ENCODE results near the gene SLC29A2. TPM values are rescaled to one million over a fixed set of nuclear protein-coding genes. Genes with fewer than 3 reads are reported as not detected.

SLC29A2 gene
- polyA plus RNA-seq, 4 donors, result 0.89 to 16.2 (median 6.7) TPM

- WGBS, 3 donors, result 58 to 66% (median 63%) methylated on average over 12 of the region's 12 CpGs
- Histone ChIP-seq H3K4me3 (ENCODE audit: low read depth in 1 of 3, low read length in 3 of 3) (no peak overlapping the region), H3K27me3 (ENCODE audit: control insufficient read depth in 3 of 3, insufficient read depth in 3 of 3, low read length in 3 of 3) (peaks cover 0 to 49% (median 2%) of the 10 kb centered on the region in 3 donors), H3K36me3 (ENCODE audit: control insufficient read depth in 3 of 3, insufficient read depth in 2 of 3, low read depth in 1 of 3, low read length in 3 of 3) (no peaks in the 10 kb centered on the region), H3K27ac (ENCODE audit: low read depth in 1 of 3, low read length in 2 of 3) (no peak overlapping the region), H3K4me1 (ENCODE audit: control insufficient read depth in 3 of 3, insufficient read depth in 2 of 3, low read depth in 1 of 3, low read length in 2 of 3) (no peaks in the 10 kb centered on the region), H3K9me3 (ENCODE audit: control insufficient read depth in 2 of 2, insufficient read depth in 1 of 2, low read depth in 1 of 2, low read length in 1 of 2) (peaks cover 0 to 2% of the 10 kb centered on the region in 2 donors)
- no peak for DNase-seq
- FAIRE-seq, result no peak
These were observed 42.8 kb upstream of the SLC29A2 start for GRCh38 chr11:66414120-66414934.

GRCh38 chr11:66413167-66413566 lies 41.6 kb upstream of the SLC29A2 start:
- DNase-seq, result no peak
- Histone ChIP-seq H3K4me3 (ENCODE audit: low read depth in 1 of 3, low read length in 3 of 3) (no peak overlapping the region), H3K4me1 (ENCODE audit: control insufficient read depth in 3 of 3, insufficient read depth in 2 of 3, low read depth in 1 of 3, low read length in 2 of 3) (no peaks in the 10 kb centered on the region), H3K27ac (ENCODE audit: low read depth in 1 of 3, low read length in 2 of 3) (no peak overlapping the region), H3K9me3 (ENCODE audit: control insufficient read depth in 2 of 2, insufficient read depth in 1 of 2, low read depth in 1 of 2, low read length in 1 of 2) (no peaks in the 10 kb centered on the region), H3K36me3 (ENCODE audit: control insufficient read depth in 3 of 3, insufficient read depth in 2 of 3, low read depth in 1 of 3, low read length in 3 of 3) (no peaks in the 10 kb centered on the region), H3K27me3 (ENCODE audit: control insufficient read depth in 3 of 3, insufficient read depth in 3 of 3, low read length in 3 of 3) (peaks cover 0 to 42% (median 0%) of the 10 kb centered on the region in 3 donors)
- 75 to 85% (median 76%) methylated on average over 6 of the region's 6 CpGs for WGBS, 3 donors
- no peak for FAIRE-seq

GRCh38 chr11:66412110-66412509 lies 40.5 kb upstream of the SLC29A2 start:
- DNase-seq (no peak), FAIRE-seq (no peak)
- H3K27ac ChIP-seq (ENCODE audit: low read depth in 1 of 3, low read length in 2 of 3), result no peak overlapping the region
- H3K4me1 ChIP-seq (ENCODE audit: control insufficient read depth in 3 of 3, insufficient read depth in 2 of 3, low read depth in 1 of 3, low read length in 2 of 3), result no peaks in the 10 kb centered on the region
- no peaks in the 10 kb centered on the region for H3K36me3 ChIP-seq (ENCODE audit: control insufficient read depth in 3 of 3, insufficient read depth in 2 of 3, low read depth in 1 of 3, low read length in 3 of 3)
- H3K4me3 ChIP-seq (ENCODE audit: low read depth in 1 of 3, low read length in 3 of 3), result no peak overlapping the region
- peaks cover 0 to 39% (median 0%) of the 10 kb centered on the region in 3 donors for H3K27me3 ChIP-seq (ENCODE audit: control insufficient read depth in 3 of 3, insufficient read depth in 3 of 3, low read length in 3 of 3)
- 63 to 74% (median 72%) methylated on average over 7 of the region's 7 CpGs for WGBS, 3 donors
- no peaks in the 10 kb centered on the region for H3K9me3 ChIP-seq (ENCODE audit: control insufficient read depth in 2 of 2, insufficient read depth in 1 of 2, low read depth in 1 of 2, low read length in 1 of 2)

- DNase-seq (no peak), FAIRE-seq (no peak)
- Histone ChIP-seq H3K27ac (ENCODE audit: low read depth in 1 of 3, low read length in 2 of 3) (no peak overlapping the region), H3K9me3 (ENCODE audit: control insufficient read depth in 2 of 2, insufficient read depth in 1 of 2, low read depth in 1 of 2, low read length in 1 of 2) (no peaks in the 10 kb centered on the region), H3K27me3 (ENCODE audit: control insufficient read depth in 3 of 3, insufficient read depth in 3 of 3, low read length in 3 of 3) (peaks cover 0 to 39% (median 0%) of the 10 kb centered on the region in 3 donors), H3K4me1 (ENCODE audit: control insufficient read depth in 3 of 3, insufficient read depth in 2 of 3, low read depth in 1 of 3, low read length in 2 of 3) (no peaks in the 10 kb centered on the region), H3K4me3 (ENCODE audit: low read depth in 1 of 3, low read length in 3 of 3) (peak overlapping the region in 1 of 3 donors; percentile 2), H3K36me3 (ENCODE audit: control insufficient read depth in 3 of 3, insufficient read depth in 2 of 3, low read depth in 1 of 3, low read length in 3 of 3) (no peaks in the 10 kb centered on the region)
- WGBS, 3 donors, result 57 to 61% (median 58%) methylated on average over 4 of the region's 4 CpGs
These were observed 39.8 kb upstream of the SLC29A2 start for GRCh38 chr11:66411323-66411722.

- H3K4me1 ChIP-seq (ENCODE audit: control insufficient read depth in 3 of 3, insufficient read depth in 2 of 3, low read depth in 1 of 3, low read length in 2 of 3), result no peaks in the 10 kb centered on the region
- FAIRE-seq (no peak), DNase-seq (no peak)
- peaks cover 0 to 40% (median 1%) of the 10 kb centered on the region in 3 donors for H3K27me3 ChIP-seq (ENCODE audit: control insufficient read depth in 3 of 3, insufficient read depth in 3 of 3, low read length in 3 of 3)
- H3K4me3 ChIP-seq (ENCODE audit: low read depth in 1 of 3, low read length in 3 of 3), result no peak overlapping the region
- H3K36me3 ChIP-seq (ENCODE audit: control insufficient read depth in 3 of 3, insufficient read depth in 2 of 3, low read depth in 1 of 3, low read length in 3 of 3), result no peaks in the 10 kb centered on the region
- 69 to 80% (median 76%) methylated on average over 12 of the region's 12 CpGs for WGBS, 3 donors
- H3K27ac ChIP-seq (ENCODE audit: low read depth in 1 of 3, low read length in 2 of 3), result no peak overlapping the region
- no peaks in the 10 kb centered on the region for H3K9me3 ChIP-seq (ENCODE audit: control insufficient read depth in 2 of 2, insufficient read depth in 1 of 2, low read depth in 1 of 2, low read length in 1 of 2)
These were observed 38.6 kb upstream of the SLC29A2 start for GRCh38 chr11:66410191-66410590.

- Histone ChIP-seq H3K27me3 (ENCODE audit: control insufficient read depth in 3 of 3, insufficient read depth in 3 of 3, low read length in 3 of 3) (peaks cover 0 to 33% (median 5%) of the 10 kb centered on the region in 3 donors), H3K4me3 (ENCODE audit: low read depth in 1 of 3, low read length in 3 of 3) (peak overlapping the region in 1 of 3 donors; percentile 24), H3K9me3 (ENCODE audit: control insufficient read depth in 2 of 2, insufficient read depth in 1 of 2, low read depth in 1 of 2, low read length in 1 of 2) (no peaks in the 10 kb centered on the region), H3K36me3 (ENCODE audit: control insufficient read depth in 3 of 3, insufficient read depth in 2 of 3, low read depth in 1 of 3, low read length in 3 of 3) (no peaks in the 10 kb centered on the region), H3K27ac (ENCODE audit: low read depth in 1 of 3, low read length in 2 of 3) (peak overlapping the region in 1 of 3 donors; percentile 45), H3K4me1 (ENCODE audit: control insufficient read depth in 3 of 3, insufficient read depth in 2 of 3, low read depth in 1 of 3, low read length in 2 of 3) (no peaks in the 10 kb centered on the region)
- WGBS, 3 donors, result 18 to 33% (median 26%) methylated on average over 9 to 15 of the region's 15 CpGs
- FAIRE-seq (no peak), DNase-seq (no peak)
These were observed 37.7 kb upstream of the SLC29A2 start for GRCh38 chr11:66409226-66409625.

GRCh38 chr11:66408488-66409214 lies 37.1 kb upstream of the SLC29A2 start:
- H3K4me3 ChIP-seq (ENCODE audit: low read depth in 1 of 3, low read length in 3 of 3), result peak overlapping the region in 2 of 3 donors; percentile 21 to 31
- 1% methylated on average over 28 to 63 of the region's 63 CpGs for WGBS, 3 donors
- peak overlapping the region in 1 of 3 donors; percentile 49 for H3K27ac ChIP-seq (ENCODE audit: low read depth in 1 of 3, low read length in 2 of 3)
- H3K36me3 ChIP-seq (ENCODE audit: control insufficient read depth in 3 of 3, insufficient read depth in 2 of 3, low read depth in 1 of 3, low read length in 3 of 3), result no peaks in the 10 kb centered on the region
- no peaks in the 10 kb centered on the region for H3K9me3 ChIP-seq (ENCODE audit: control insufficient read depth in 2 of 2, insufficient read depth in 1 of 2, low read depth in 1 of 2, low read length in 1 of 2)
- DNase-seq (peak; percentile 80 to 91), FAIRE-seq (no peak)
- peaks cover 0 to 33% (median 5%) of the 10 kb centered on the region in 3 donors for H3K27me3 ChIP-seq (ENCODE audit: control insufficient read depth in 3 of 3, insufficient read depth in 3 of 3, low read length in 3 of 3)
- H3K4me1 ChIP-seq (ENCODE audit: control insufficient read depth in 3 of 3, insufficient read depth in 2 of 3, low read depth in 1 of 3, low read length in 2 of 3), result no peaks in the 10 kb centered on the region

- no peaks in the 10 kb centered on the region for H3K36me3 ChIP-seq (ENCODE audit: control insufficient read depth in 3 of 3, insufficient read depth in 2 of 3, low read depth in 1 of 3, low read length in 3 of 3)
- H3K27ac ChIP-seq (ENCODE audit: low read depth in 1 of 3, low read length in 2 of 3), result no peak overlapping the region
- no peaks in the 10 kb centered on the region for H3K4me1 ChIP-seq (ENCODE audit: control insufficient read depth in 3 of 3, insufficient read depth in 2 of 3, low read depth in 1 of 3, low read length in 2 of 3)
- 56 to 77% (median 62%) methylated on average over 5 of the region's 5 CpGs for WGBS, 3 donors
- H3K27me3 ChIP-seq (ENCODE audit: control insufficient read depth in 3 of 3, insufficient read depth in 3 of 3, low read length in 3 of 3), result peaks cover 0 to 35% (median 5%) of the 10 kb centered on the region in 3 donors
- H3K9me3 ChIP-seq (ENCODE audit: control insufficient read depth in 2 of 2, insufficient read depth in 1 of 2, low read depth in 1 of 2, low read length in 1 of 2), result no peaks in the 10 kb centered on the region
- FAIRE-seq, result no peak
- no peak overlapping the region for H3K4me3 ChIP-seq (ENCODE audit: low read depth in 1 of 3, low read length in 3 of 3)
- no peak for DNase-seq
These were observed 36.1 kb upstream of the SLC29A2 start for GRCh38 chr11:66407651-66408050.
